HFF-Myc (cell line): ENCODE results near the gene MIR17HG.

Experiments used
- DNase-seq: peaks from one replicate; pipeline ENCODE4 v3.0.0-alpha.2; 2011; ENCODE audit warnings: low read depth; ENCODE audit errors: extremely low read depth
- H3K4me3 ChIP-seq: replicated peaks from 2 replicates; pipeline ENCODE4 v1.5.1; 2011; ENCODE audit warnings: low read depth, mild to moderate bottlenecking, control low read depth, low read length
- CTCF ChIP-seq: IDR thresholded peaks from 2 replicates; pipeline ENCODE4 v1.5.1; 2012; ENCODE audit warnings: mild to moderate bottlenecking, low read depth, low read length, control low read depth; ENCODE audit errors: missing control alignments

MIR17HG gene

DNA sequence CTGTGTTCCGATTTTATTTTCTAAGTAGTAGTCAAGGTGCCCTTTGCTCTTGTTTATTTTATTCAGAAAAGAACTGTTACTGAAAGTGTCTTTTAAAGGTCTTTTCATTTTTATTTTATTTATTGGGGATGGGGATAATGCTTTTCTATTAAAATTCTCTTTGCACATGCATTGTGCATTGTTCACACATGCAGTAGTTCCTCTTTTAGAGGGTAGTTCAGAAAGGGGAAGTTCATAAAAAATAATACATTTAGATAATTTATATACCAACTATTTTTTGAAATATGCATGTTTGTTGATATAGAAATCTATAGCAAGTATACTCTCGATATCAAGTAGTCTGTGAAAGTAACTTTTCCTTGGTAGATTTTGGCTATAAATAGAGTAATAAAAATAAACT is 54.4 kb downstream of the MIR17HG start:
- H3K4me3 ChIP-seq: no peak overlapping the region
- no peak for TF ChIP-seq CTCF
- no peak for DNase-seq
